ENCODE measurements around the gene MAP3K20. TPM values are rescaled to one million over a fixed set of nuclear protein-coding genes. Genes with fewer than 3 reads are reported as not detected.

The MAP3K20 gene
- polyA plus RNA-seq, 1 of the 3 experiments (the other 2 are of a cell fraction): 8.5 TPM

- 80% methylated on average over 1 of the region's 1 CpG for WGBS (ENCODE audit: low lambda C conversion rate)
- Histone ChIP-seq H2AFZ (ENCODE audit: low read depth) (no peak overlapping the region), H3K4me3 (ENCODE audit: low read depth in 2 of 2, low read length in 1 of 2) (no peak overlapping the region), H3K9me2 (no peaks in the 10 kb centered on the region), H3K4me1 (ENCODE audit: control insufficient read depth in 1 of 2, insufficient read depth in 2 of 2, low read depth in 1 of 2, low read length in 1 of 2) (peaks cover 0 to 25% of the 10 kb centered on the region in 2 experiments; a peak in 3 of 4 replicates), H3K9me3 (no peaks in the 10 kb centered on the region), H3K9ac (no peak overlapping the region), H3K4me2 (no peak overlapping the region), H3F3A (replicated peaks; ENCODE audit: insufficient read depth) (peaks cover 14% of the 10 kb centered on the region), H3K36me3 (replicated peaks in 1 of 2; ENCODE audit: control insufficient read depth in 1 of 2, insufficient read depth in 2 of 2, low read length in 1 of 2) (peaks cover 0 to 5% of the 10 kb centered on the region in 2 experiments), H3K27ac (ENCODE audit: low read depth in 2 of 2, low read length in 1 of 2) (no peak overlapping the region), H3K27me3 (ENCODE audit: insufficient read depth) (no peaks in the 10 kb centered on the region), H4K20me1 (ENCODE audit: insufficient read depth) (no peaks in the 10 kb centered on the region), H3K79me2 (ENCODE audit: insufficient read depth) (peaks cover 74% of the 10 kb centered on the region)
- POLR2A ChIA-PET: no interaction called here
- CTCF ChIA-PET: interaction anchor here (0.8 kb wide), 1 partner anchor 10 kb away, joined by 3 read pairs; no protein-coding TSS in a partner anchor
- DNase-seq: no peak
- TF ChIP-seq, protein P1, sequence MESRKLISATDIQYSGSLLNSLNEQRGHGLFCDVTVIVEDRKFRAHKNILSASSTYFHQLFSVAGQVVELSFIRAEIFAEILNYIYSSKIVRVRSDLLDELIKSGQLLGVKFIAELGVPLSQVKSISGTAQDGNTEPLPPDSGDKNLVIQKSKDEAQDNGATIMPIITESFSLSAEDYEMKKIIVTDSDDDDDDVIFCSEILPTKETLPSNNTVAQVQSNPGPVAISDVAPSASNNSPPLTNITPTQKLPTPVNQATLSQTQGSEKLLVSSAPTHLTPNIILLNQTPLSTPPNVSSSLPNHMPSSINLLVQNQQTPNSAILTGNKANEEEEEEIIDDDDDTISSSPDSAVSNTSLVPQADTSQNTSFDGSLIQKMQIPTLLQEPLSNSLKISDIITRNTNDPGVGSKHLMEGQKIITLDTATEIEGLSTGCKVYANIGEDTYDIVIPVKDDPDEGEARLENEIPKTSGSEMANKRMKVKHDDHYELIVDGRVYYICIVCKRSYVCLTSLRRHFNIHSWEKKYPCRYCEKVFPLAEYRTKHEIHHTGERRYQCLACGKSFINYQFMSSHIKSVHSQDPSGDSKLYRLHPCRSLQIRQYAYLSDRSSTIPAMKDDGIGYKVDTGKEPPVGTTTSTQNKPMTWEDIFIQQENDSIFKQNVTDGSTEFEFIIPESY (IDR thresholded peaks at IDR 0.05; ENCODE audit: borderline replicate concordance, low read depth): no peak
- TF ChIP-seq CHD2 (IDR thresholded peaks at IDR 0.05; ENCODE audit: low read length, partially characterized antibody) (no peak), TEAD4 (IDR thresholded peaks at IDR 0.05; ENCODE audit: borderline replicate concordance, insufficient read depth) (no peak), YY1 (IDR thresholded peaks at IDR 0.05; ENCODE audit: low read depth) (no peak), FOXJ3 (CRISPR knock-in tag; IDR thresholded peaks at IDR 0.05) (no peak), EP300 (IDR thresholded peaks at IDR 0.05; ENCODE audit: borderline replicate concordance in 1 of 2, low read depth in 1 of 2, low read length in 1 of 2) (no peak), CTCF (IDR thresholded peaks at IDR 0.05) (no peak), SMC3 (IDR thresholded peaks at IDR 0.05; ENCODE audit: low read depth, low read length) (no peak), EZH2phosphoT487 (IDR thresholded peaks at IDR 0.05; ENCODE audit: borderline replicate concordance, low read depth) (no peak), TCF12 (IDR thresholded peaks at IDR 0.05) (no peak), POLR2AphosphoS5 (IDR thresholded peaks at IDR 0.05; ENCODE audit: low read depth, low read length) (no peak), ELF1 (IDR thresholded peaks at IDR 0.05) (no peak), JUND (IDR thresholded peaks at IDR 0.05) (no peak), GABPA (IDR thresholded peaks at IDR 0.05; ENCODE audit: low read depth) (no peak), USF2 (IDR thresholded peaks at IDR 0.05; ENCODE audit: borderline replicate concordance, low read depth, low read length) (no peak), RFX5 (IDR thresholded peaks at IDR 0.05; ENCODE audit: low read length) (no peak), MEF2A (IDR thresholded peaks at IDR 0.05; ENCODE audit: borderline replicate concordance, low read depth) (no peak), FOSL2 (IDR thresholded peaks at IDR 0.05; ENCODE audit: borderline replicate concordance, low read depth) (no peak)
- TF ChIP-seq, protein P2, sequence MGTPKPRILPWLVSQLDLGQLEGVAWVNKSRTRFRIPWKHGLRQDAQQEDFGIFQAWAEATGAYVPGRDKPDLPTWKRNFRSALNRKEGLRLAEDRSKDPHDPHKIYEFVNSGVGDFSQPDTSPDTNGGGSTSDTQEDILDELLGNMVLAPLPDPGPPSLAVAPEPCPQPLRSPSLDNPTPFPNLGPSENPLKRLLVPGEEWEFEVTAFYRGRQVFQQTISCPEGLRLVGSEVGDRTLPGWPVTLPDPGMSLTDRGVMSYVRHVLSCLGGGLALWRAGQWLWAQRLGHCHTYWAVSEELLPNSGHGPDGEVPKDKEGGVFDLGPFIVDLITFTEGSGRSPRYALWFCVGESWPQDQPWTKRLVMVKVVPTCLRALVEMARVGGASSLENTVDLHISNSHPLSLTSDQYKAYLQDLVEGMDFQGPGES (IDR thresholded peaks at IDR 0.05; ENCODE audit: low read depth, low read length): no peak
These were observed 42.7 kb downstream of the MAP3K20 start for GRCh38 chr2:173118395-173118794.

Measured in SK-N-SH (cell line).